SU-DHL-6 (cell line): ENCODE data around the gene NUDCD2.

Source experiments
- EZH2phosphoT487 ChIP-seq: fragments of 200-600 bp; sonication (generic), shearing (Covaris generic); conservative IDR thresholded peaks from 2 replicates; pipeline ENCODE4 v1.6.1; 2018; ENCODE audit warnings: mild to moderate bottlenecking, antibody characterized with exemption, low read length, moderate library complexity, mixed read lengths
- TF ChIP-seq, protein P1 (sequence below): fragments of 200-600 bp; sonication (generic); IDR thresholded peaks from one replicate; pipeline ENCODE4 v1.5.1; 2017; ENCODE audit warnings: antibody characterized with exemption, mild to moderate bottlenecking, low read length, moderate library complexity; ENCODE audit not compliant: insufficient read depth, poor library complexity, severe bottlenecking

- TF ChIP-seq, protein P1, sequence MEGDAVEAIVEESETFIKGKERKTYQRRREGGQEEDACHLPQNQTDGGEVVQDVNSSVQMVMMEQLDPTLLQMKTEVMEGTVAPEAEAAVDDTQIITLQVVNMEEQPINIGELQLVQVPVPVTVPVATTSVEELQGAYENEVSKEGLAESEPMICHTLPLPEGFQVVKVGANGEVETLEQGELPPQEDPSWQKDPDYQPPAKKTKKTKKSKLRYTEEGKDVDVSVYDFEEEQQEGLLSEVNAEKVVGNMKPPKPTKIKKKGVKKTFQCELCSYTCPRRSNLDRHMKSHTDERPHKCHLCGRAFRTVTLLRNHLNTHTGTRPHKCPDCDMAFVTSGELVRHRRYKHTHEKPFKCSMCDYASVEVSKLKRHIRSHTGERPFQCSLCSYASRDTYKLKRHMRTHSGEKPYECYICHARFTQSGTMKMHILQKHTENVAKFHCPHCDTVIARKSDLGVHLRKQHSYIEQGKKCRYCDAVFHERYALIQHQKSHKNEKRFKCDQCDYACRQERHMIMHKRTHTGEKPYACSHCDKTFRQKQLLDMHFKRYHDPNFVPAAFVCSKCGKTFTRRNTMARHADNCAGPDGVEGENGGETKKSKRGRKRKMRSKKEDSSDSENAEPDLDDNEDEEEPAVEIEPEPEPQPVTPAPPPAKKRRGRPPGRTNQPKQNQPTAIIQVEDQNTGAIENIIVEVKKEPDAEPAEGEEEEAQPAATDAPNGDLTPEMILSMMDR, result no peak
- TF ChIP-seq EZH2phosphoT487, result no peak
Observed at GRCh38 chr5:163440954-163441353, 18.9 kb downstream of the NUDCD2 start.
